Measurements from ENCODE around the gene ATG9B. TPM values are rescaled to one million over a fixed set of nuclear protein-coding genes. Genes with fewer than 3 reads are reported as not detected.

Gene ATG9B
- total RNA-seq, 1 experiment from 2014 or later = 2.1 TPM

DNA sequence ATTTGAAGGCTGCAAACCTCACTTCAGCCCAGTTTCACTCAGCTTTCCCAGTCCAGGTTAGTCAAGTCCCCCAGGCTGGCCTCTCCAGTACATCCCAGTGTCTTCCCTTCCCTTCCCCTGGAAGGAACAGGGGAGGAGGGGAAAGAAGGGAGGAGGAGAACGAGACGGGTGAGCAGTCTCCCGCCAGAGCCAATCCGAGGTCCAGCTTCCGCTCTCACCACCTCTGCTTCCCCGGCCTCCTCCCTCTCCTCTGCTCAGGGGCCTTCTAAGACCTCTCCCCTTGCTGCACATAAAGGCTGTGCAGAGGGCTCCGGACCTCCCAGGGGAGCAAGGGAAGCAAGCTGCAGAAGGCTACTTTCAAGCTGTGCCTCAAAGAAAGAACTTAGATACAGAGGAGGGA is 4.1 kb downstream of the ATG9B start:
- Histone ChIP-seq H3K36me3 (ENCODE audit: control insufficient read depth in 1 of 2, insufficient read depth in 2 of 2, low read length in 2 of 2) (no peaks in the 10 kb centered on the region), H2AFZ (ENCODE audit: low read depth, low read length, poor library complexity, severe bottlenecking) (no peak overlapping the region), H3K9me2 (ENCODE audit: insufficient read depth) (no peaks in the 10 kb centered on the region), H4K20me1 (ENCODE audit: insufficient read depth) (no peaks in the 10 kb centered on the region), H3K27me3 (ENCODE audit: insufficient read depth, low read length) (no peaks in the 10 kb centered on the region), H3K9me3 (ENCODE audit: control insufficient read depth in 1 of 2, insufficient read depth in 1 of 2, low read depth in 1 of 2, low read length in 2 of 2) (no peaks in the 10 kb centered on the region), H3K9ac (ENCODE audit: low read length) (no peak overlapping the region), H3K79me2 (ENCODE audit: insufficient read depth, low read length) (no peaks in the 10 kb centered on the region), H3K27ac (ENCODE audit: low read depth, low read length) (no peak overlapping the region), H3K4me1 (ENCODE audit: control insufficient read depth in 1 of 2, insufficient read depth in 2 of 2, low read length in 2 of 2) (peaks cover 0 to 32% of the 10 kb centered on the region in 2 experiments; a peak in 3 of 4 replicates), H3K4me3 (replicated peaks in 1 of 2; ENCODE audit: low read depth in 1 of 2, low read length in 2 of 2) (no peak overlapping the region), H3K4me2 (ENCODE audit: low read length) (no peak overlapping the region)
- no peak for DNase-seq (ENCODE audit: low read depth, low spot score)
- ChIA-PET RAD21 (ENCODE audit: low non-redundant PET in 1 of 2, low total read pairs in 2 of 2, uncharacterized antibody in 2 of 2, unreplicated experiment in 2 of 2) (no interaction called here), POLR2A (no interaction called here), CTCF (interaction anchor here (1.1 to 5.2 kb wide), 3 partner anchors 8 to 26 kb away, joined by 3 to 59 read pairs (median 33); partner anchors contain the start of gene ABCB8)
- no peak for TF ChIP-seq ZNF274 (IDR thresholded peaks at IDR 0.05; ENCODE audit: low read depth, low read length)
- no peak for TF ChIP-seq YY1 (IDR thresholded peaks at IDR 0.05; ENCODE audit: extremely low read depth, insufficient replicate concordance, low read depth, low read length)
- no peak for TF ChIP-seq SRF (IDR thresholded peaks at IDR 0.05; ENCODE audit: low read depth)
- TF ChIP-seq, protein P1, sequence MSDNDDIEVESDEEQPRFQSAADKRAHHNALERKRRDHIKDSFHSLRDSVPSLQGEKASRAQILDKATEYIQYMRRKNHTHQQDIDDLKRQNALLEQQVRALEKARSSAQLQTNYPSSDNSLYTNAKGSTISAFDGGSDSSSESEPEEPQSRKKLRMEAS (IDR thresholded peaks at IDR 0.05) = no peak
- intact Hi-C loops (cut with micrococcal nuclease) = no loop called here
- no peak for ATAC-seq
- BruUV-seq (replicated peaks) = no TSS peak

- no peak for TF ChIP-seq FOSL1 (IDR thresholded peaks at IDR 0.05; ENCODE audit: low read depth)
- no peak for TF ChIP-seq POLR2AphosphoS5 (IDR thresholded peaks at IDR 0.05; ENCODE audit: low read depth, low read length)
- TF ChIP-seq EZH2 (IDR thresholded peaks at IDR 0.05) = no peak
- no peak for TF ChIP-seq YY1 (IDR thresholded peaks at IDR 0.05; ENCODE audit: extremely low read depth, insufficient replicate concordance, low read depth, low read length)
- TF ChIP-seq REST (IDR thresholded peaks at IDR 0.05; ENCODE audit: low read depth) = no peak
- TF ChIP-seq ATF3 (IDR thresholded peaks at IDR 0.05) = no peak
- TF ChIP-seq JUND (IDR thresholded peaks at IDR 0.05) = no peak
- TF ChIP-seq, protein P2, sequence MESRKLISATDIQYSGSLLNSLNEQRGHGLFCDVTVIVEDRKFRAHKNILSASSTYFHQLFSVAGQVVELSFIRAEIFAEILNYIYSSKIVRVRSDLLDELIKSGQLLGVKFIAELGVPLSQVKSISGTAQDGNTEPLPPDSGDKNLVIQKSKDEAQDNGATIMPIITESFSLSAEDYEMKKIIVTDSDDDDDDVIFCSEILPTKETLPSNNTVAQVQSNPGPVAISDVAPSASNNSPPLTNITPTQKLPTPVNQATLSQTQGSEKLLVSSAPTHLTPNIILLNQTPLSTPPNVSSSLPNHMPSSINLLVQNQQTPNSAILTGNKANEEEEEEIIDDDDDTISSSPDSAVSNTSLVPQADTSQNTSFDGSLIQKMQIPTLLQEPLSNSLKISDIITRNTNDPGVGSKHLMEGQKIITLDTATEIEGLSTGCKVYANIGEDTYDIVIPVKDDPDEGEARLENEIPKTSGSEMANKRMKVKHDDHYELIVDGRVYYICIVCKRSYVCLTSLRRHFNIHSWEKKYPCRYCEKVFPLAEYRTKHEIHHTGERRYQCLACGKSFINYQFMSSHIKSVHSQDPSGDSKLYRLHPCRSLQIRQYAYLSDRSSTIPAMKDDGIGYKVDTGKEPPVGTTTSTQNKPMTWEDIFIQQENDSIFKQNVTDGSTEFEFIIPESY (IDR thresholded peaks at IDR 0.05; ENCODE audit: extremely low read depth, insufficient replicate concordance, low read length) = no peak
- no peak for TF ChIP-seq POLR2A (IDR thresholded peaks at IDR 0.05; ENCODE audit: borderline replicate concordance, extremely low read depth, insufficient read depth, insufficient read length)
- TF ChIP-seq ZNF274 (IDR thresholded peaks at IDR 0.05; ENCODE audit: low read depth, low read length) = no peak
- TF ChIP-seq RAD21 (IDR thresholded peaks at IDR 0.05; ENCODE audit: low read depth) = no peak
- TF ChIP-seq SIN3A (IDR thresholded peaks at IDR 0.05; ENCODE audit: low read depth) = no peak
- TF ChIP-seq SP1 (IDR thresholded peaks at IDR 0.05; ENCODE audit: low read depth) = no peak
- no peaks in the 10 kb centered on the region for H3K27me3 ChIP-seq (ENCODE audit: insufficient read depth, low read length)
- DNase-seq (ENCODE audit: low read depth, low spot score) (no peak), ATAC-seq (no peak)
- no peak overlapping the region for H3K27ac ChIP-seq (ENCODE audit: low read depth, low read length)
- no peak overlapping the region for H3K4me3 ChIP-seq (replicated peaks in 1 of 2; ENCODE audit: low read depth in 1 of 2, low read length in 2 of 2)
- H3K79me2 ChIP-seq (ENCODE audit: insufficient read depth, low read length) = no peaks in the 10 kb centered on the region
- no peak overlapping the region for H3K4me2 ChIP-seq (ENCODE audit: low read length)
- RAD21 ChIA-PET (ENCODE audit: low non-redundant PET in 1 of 2, low total read pairs in 2 of 2, uncharacterized antibody in 2 of 2, unreplicated experiment in 2 of 2) = no interaction called here
- H3K9ac ChIP-seq (ENCODE audit: low read length) = no peak overlapping the region
- H3K36me3 ChIP-seq (ENCODE audit: control insufficient read depth in 1 of 2, insufficient read depth in 2 of 2, low read length in 2 of 2) = no peaks in the 10 kb centered on the region
- intact Hi-C loops (cut with micrococcal nuclease) = loop anchor here (5.0 to 10.0 kb wide), 2 partner anchors 122 to 244 kb away; no protein-coding TSS in a partner anchor
- H3K4me1 ChIP-seq (ENCODE audit: control insufficient read depth in 1 of 2, insufficient read depth in 2 of 2, low read length in 2 of 2) = peaks cover 0 to 25% of the 10 kb centered on the region in 2 experiments; a peak in 2 of 4 replicates
- no TSS peak for BruUV-seq (replicated peaks)
- no peaks in the 10 kb centered on the region for H4K20me1 ChIP-seq (ENCODE audit: insufficient read depth)
- CTCF ChIA-PET = interaction anchor here (0.6 to 5.2 kb wide), 9 partner anchors 9 to 273 kb away, joined by 3 to 59 read pairs (median 5); partner anchors contain the start of gene ABCB8
- H3K9me2 ChIP-seq (ENCODE audit: insufficient read depth) = no peaks in the 10 kb centered on the region
- no peaks in the 10 kb centered on the region for H3K9me3 ChIP-seq (ENCODE audit: control insufficient read depth in 1 of 2, insufficient read depth in 1 of 2, low read depth in 1 of 2, low read length in 2 of 2)
- POLR2A ChIA-PET = interaction anchor here (2.0 kb wide), 2 partner anchors 9 to 42 kb away, joined by 5 to 10 read pairs; partner anchors contain the start of gene ABCB8
- H2AFZ ChIP-seq (ENCODE audit: low read depth, low read length, poor library complexity, severe bottlenecking) = no peak overlapping the region
Measured at GRCh38 chr7:151019130-151019447, 5.2 kb downstream of the ATG9B start.
